HG02852 (cell line): ENCODE measurements around the gene EN1.

ENCODE experiments used
- ATAC-seq: cut with Tn5 transposase; IDR thresholded peaks from one replicate; pipeline ENCODE4 v1.9.1; 2021; ENCODE audit warnings: mild to moderate bottlenecking, moderate library complexity; ENCODE audit not compliant: unreplicated experiment

Gene EN1

DNA sequence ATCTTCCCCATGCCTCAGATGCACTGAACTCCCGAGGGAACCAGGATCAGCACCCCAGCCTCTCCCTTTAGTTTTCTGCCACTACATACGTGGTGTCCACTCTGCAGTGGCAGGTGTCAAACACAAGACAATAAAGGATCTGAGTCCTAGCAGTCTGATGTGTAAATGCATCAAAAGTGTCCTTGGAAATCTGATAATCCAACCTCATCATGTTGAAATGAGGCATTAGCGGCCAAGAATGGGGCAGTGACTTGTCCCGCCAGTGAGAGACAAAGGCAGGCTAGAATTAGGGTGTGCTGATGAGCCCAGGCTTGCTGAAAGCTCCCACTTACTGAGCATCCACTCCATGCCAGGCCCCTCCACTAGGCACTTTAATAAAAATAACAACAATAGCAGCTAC is 52.9 kb downstream of the EN1 start:
- ATAC-seq = no peak
